Naive thymus-derived CD8-positive, alpha-beta T cell (primary cell): ENCODE results near the gene ZSCAN9. TPM values are rescaled to one million over a fixed set of nuclear protein-coding genes. Genes with fewer than 3 reads are reported as not detected.

Experiments used
- ATAC-seq, 2 donors: fragments of 150-1000 bp; cut with Tn5 transposase in 1 of 2; sonication (Bioruptor Pico), chemical (Tn5 transposase) in 1 of 2; 1 replicate in 1 of 2; 2 replicates in 1 of 2; pipeline ENCODE4 v1.10.0; 2021; ENCODE audit warnings: mild to moderate bottlenecking in 2 of 2, moderate library complexity in 2 of 2
- POLR2A ChIA-PET: fragments of 350-600 bp; sonication (Branson Sonifier 250); formaldehyde crosslinking; loops from one replicate; lab custom pipeline; 2021; ENCODE audit warnings: antibody characterized with exemption; lab: Charles Lee
- DNase-seq, 10 donors: peaks; one replicate each; pipeline versions ENCODE4 v3.0.0 to v3.0.0-alpha.2; 2020 to 2022
- H3K27ac Mint-ChIP-seq, 10 donors: one replicate each; pipeline ENCODE4 v1.8.0; 2020 to 2022; ENCODE audit warnings: mild to moderate bottlenecking in 10 of 10, mixed read lengths in 10 of 10, moderate library complexity in 4 of 10, inconsistent platforms in 1 of 10
- H3K27me3 Mint-ChIP-seq, 5 donors: one replicate each; pipeline ENCODE4 v1.8.0; 2021 to 2022; ENCODE audit warnings: mixed read lengths in 5 of 5
- H3K36me3 Mint-ChIP-seq, 3 donors: one replicate each; pipeline ENCODE4 v1.8.0; 2020 to 2022; ENCODE audit warnings: mixed read lengths in 3 of 3, mild to moderate bottlenecking in 2 of 3, inconsistent platforms in 1 of 3
- H3K4me1 Mint-ChIP-seq, 4 donors: one replicate each; pipeline ENCODE4 v1.8.0; 2021 to 2022; ENCODE audit warnings: mixed read lengths in 4 of 4
- H3K4me3 Mint-ChIP-seq, 10 donors: one replicate each; pipeline ENCODE4 v1.8.0; 2020 to 2022; ENCODE audit warnings: mild to moderate bottlenecking in 10 of 10, mixed read lengths in 10 of 10, moderate library complexity in 6 of 10, inconsistent platforms in 1 of 10
- H3K9me3 Mint-ChIP-seq, 9 donors: one replicate each; pipeline ENCODE4 v1.8.0; 2020 to 2022; ENCODE audit warnings: mixed read lengths in 9 of 9, mild to moderate bottlenecking in 3 of 9, inconsistent platforms in 1 of 9, moderate library complexity in 1 of 9
- polyA plus RNA-seq, 3 donors: library from polyadenylated mRNA; unstranded; fragments of 300-500 nt; fragmentation: Illumina TruSeq; gene quantifications; one replicate each; pipeline ENCODE4 v1.2.3, GENCODE V29; 2021
- total RNA-seq, 8 experiments: library from RNA in 2 of 8; stranded (reverse) in 2 of 8; gene quantifications; one replicate each; pipeline ENCODE4 v1.2.3 and lab custom pipeline; 2021 to 2026

ZSCAN9 gene
- total and polyA plus RNA-seq, 5 experiments from 2014 or later: 0.86 to 4.8 (median 2.6) TPM

DNA sequence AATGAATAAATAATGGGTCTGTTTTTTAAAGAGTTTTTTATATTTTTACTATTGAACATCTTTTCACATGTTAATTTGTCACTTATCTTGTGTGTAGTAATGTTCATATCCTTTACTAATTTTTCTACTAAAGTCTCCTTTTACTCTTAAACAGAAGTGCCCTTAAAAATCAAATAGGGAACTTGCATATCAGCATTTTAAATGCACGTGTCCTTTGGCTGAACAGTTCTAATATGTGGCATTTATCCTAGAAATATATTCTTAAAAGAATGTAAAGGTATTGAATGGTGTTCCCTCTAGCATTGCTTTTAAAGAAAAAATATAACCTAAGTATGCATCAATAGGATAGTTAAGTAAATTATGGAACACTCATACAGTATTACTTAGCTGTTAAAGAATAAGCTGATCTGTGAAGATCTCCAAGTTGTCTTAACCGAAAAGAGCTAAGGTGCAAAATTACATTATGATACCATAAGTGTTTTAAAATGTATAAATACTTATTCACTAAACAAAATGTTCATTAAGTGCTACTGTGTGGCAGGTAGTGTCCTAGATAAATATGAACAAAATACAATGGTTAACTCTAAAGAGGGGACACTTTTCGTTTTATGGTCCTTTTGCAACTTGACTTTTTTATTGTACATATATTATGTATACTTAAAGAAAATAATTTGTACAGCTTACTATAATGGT is 55.7 kb downstream of the ZSCAN9 start:
- Mint-ChIP-seq H3K36me3 (peaks cover 19 to 24% (median 20%) of the 10 kb centered on the region in 3 donors), H3K4me1 (peaks cover 9 to 14% (median 12%) of the 10 kb centered on the region in 4 donors), H3K27me3 (peaks cover 17 to 32% (median 18%) of the 10 kb centered on the region in 5 donors), H3K4me3 (peak overlapping the region; percentile 75 to 90 (median 80)), H3K9me3 (peaks cover 0 to 14% (median 0%) of the 10 kb centered on the region in 9 donors), H3K27ac (peak overlapping the region in 1 of 10 donors; percentile 8)
- DNase-seq: no peak
- POLR2A ChIA-PET: interaction anchor here (1.4 kb wide), 1 partner anchor 14 kb away, joined by 7 read pairs; the partner anchor contains the start of gene ZSCAN26
- ATAC-seq: no peak

- peak within 1 kb of the TSS in 4 of 10 donors; percentile 8 to 80 (median 65) for H3K27ac Mint-ChIP-seq
- POLR2A ChIA-PET: interaction anchor here (1.4 kb wide), 1 partner anchor 15 kb away, joined by 7 read pairs; the partner anchor contains the start of gene ZSCAN26
- peak within 1 kb of the TSS; percentile 75 to 90 (median 82) for H3K4me3 Mint-ChIP-seq
These were observed 56.4 kb downstream of the ZSCAN9 start, which contains the start of gene PGBD1 for GRCh38 chr6:28281288-28282064. Gene PGBD1, plus strand, starts transcription at chr6:28281572. Its CDS starts 2,242 bp downstream, at chr6:28283814.

DNA sequence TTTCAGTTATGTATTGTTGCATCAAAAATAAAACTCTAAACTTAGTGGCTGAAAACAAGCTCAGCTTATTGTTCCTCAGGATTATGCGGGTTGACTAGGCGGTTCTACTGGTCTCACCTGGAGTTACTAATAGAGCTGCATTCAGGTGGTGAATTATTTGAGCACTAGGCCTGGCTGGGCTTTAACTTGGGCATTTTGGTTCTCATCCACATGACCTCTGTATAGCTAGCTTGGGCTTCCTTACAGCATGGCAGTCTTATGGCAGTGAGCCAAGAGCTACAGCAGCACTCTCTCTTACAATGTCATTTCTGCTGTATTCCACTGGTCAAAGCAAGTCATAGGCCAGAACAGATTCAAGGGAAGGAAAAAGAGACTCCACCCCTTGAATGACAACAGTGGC is 57.9 kb downstream of the ZSCAN9 start:
- no peak overlapping the region for H3K27ac Mint-ChIP-seq
- POLR2A ChIA-PET: interaction anchor here (0.5 kb wide), 1 partner anchor 142 kb away, joined by 3 read pairs; no protein-coding TSS in a partner anchor

More at GRCh38 chr6:28281288-28282064, 56.4 kb downstream of the ZSCAN9 start, which contains the start of gene PGBD1:
- DNase-seq: peak; percentile 6 to 65 (median 39)
- peak; percentile 91 to 95 for ATAC-seq
- Mint-ChIP-seq H3K27me3 (peaks cover 18 to 32% (median 18%) of the 10 kb centered on the region in 5 donors), H3K9me3 (peaks cover 0 to 7% (median 0%) of the 10 kb centered on the region in 9 donors), H3K36me3 (peaks cover 13 to 17% (median 14%) of the 10 kb centered on the region in 3 donors), H3K4me1 (peaks cover 9 to 14% (median 12%) of the 10 kb centered on the region in 4 donors)

More for the DNA sequence above, 57.9 kb downstream of the ZSCAN9 start:
- peaks cover 6 to 8% (median 7%) of the 10 kb centered on the region in 3 donors for H3K36me3 Mint-ChIP-seq
- peaks cover 0 to 7% (median 0%) of the 10 kb centered on the region in 9 donors for H3K9me3 Mint-ChIP-seq
- H3K4me1 Mint-ChIP-seq: peaks cover 9 to 14% (median 12%) of the 10 kb centered on the region in 4 donors
- no peak for DNase-seq
- H3K27me3 Mint-ChIP-seq: peaks cover 18 to 36% (median 22%) of the 10 kb centered on the region in 5 donors
- no peak for ATAC-seq
- peak overlapping the region in 1 of 10 donors; percentile 14 for H3K4me3 Mint-ChIP-seq

Other genes with a start within 250 kb of the ZSCAN9 start
- gene ZNF165, start 144.7 kb upstream of the ZSCAN9 start, total RNA-seq: 1 to 10 TPM in 1 of 2 experiments, under 1 TPM in 1; 0.83 to 1.0 TPM
- gene ZNF165, start 144.7 kb upstream of the ZSCAN9 start, polyA plus RNA-seq: 1 to 10 TPM in 1 of 3 donors, under 1 TPM in 2; 0.44 to 1.3 (median 0.90) TPM
- gene ZSCAN16, start 100.7 kb upstream of the ZSCAN9 start, total RNA-seq: 10 to 100 TPM; 13.9 TPM
- gene ZSCAN16, start 100.7 kb upstream of the ZSCAN9 start, polyA plus RNA-seq: 10 to 100 TPM in 2 of 3 donors, 1 to 10 TPM in 1; 6.0 to 13.2 (median 11.5) TPM
- 10 to 100 TPM; 41.2 to 45.0 TPM for gene ZKSCAN8, start 83.4 kb upstream of the ZSCAN9 start, total RNA-seq
- 1 to 10 TPM in 2 of 3 donors, under 1 TPM in 1; 0.19 to 2.6 (median 1.1) TPM for gene ZKSCAN8, start 83.4 kb upstream of the ZSCAN9 start, polyA plus RNA-seq
- gene ZKSCAN4, start 27.0 kb downstream of the ZSCAN9 start, total RNA-seq: 10 to 100 TPM; 10.5 to 11.4 TPM
- 1 to 10 TPM; 3.4 to 7.1 (median 4.1) TPM for gene ZKSCAN4, start 27.0 kb downstream of the ZSCAN9 start, polyA plus RNA-seq
- gene NKAPL, start 34.0 kb downstream of the ZSCAN9 start, total RNA-seq: 1 to 10 TPM; 1.2 to 1.7 TPM
- gene NKAPL, start 34.0 kb downstream of the ZSCAN9 start, polyA plus RNA-seq: under 1 TPM in 1 of 3 donors, not detected in 2; 0.26 TPM
- gene ZSCAN26, start 41.9 kb downstream of the ZSCAN9 start, total RNA-seq: 10 to 100 TPM; 22.0 to 26.8 TPM
- gene ZSCAN26, start 41.9 kb downstream of the ZSCAN9 start, polyA plus RNA-seq: 10 to 100 TPM; 14.3 to 16.1 (median 14.7) TPM
- gene PGBD1, start 56.3 kb downstream of the ZSCAN9 start, total RNA-seq: 1 to 10 TPM; 2.4 to 2.5 TPM
- 1 to 10 TPM in 1 of 3 donors, under 1 TPM in 2; 0.45 to 1.2 (median 0.87) TPM for gene PGBD1, start 56.3 kb downstream of the ZSCAN9 start, polyA plus RNA-seq
- 1 to 10 TPM; 1.8 to 2.8 TPM for gene ZSCAN31, start 110.9 kb downstream of the ZSCAN9 start, total RNA-seq
- 1 to 10 TPM in 1 of 3 donors, under 1 TPM in 2; 0.79 to 1.0 (median 0.98) TPM for gene ZSCAN31, start 110.9 kb downstream of the ZSCAN9 start, polyA plus RNA-seq
- 10 to 100 TPM in 1 of 2 experiments, 1 to 10 TPM in 1; 8.7 to 11.1 TPM for gene ZKSCAN3, start 124.7 kb downstream of the ZSCAN9 start, total RNA-seq
- 1 to 10 TPM in 2 of 3 donors, under 1 TPM in 1; 0.81 to 4.0 (median 2.0) TPM for gene ZKSCAN3, start 124.7 kb downstream of the ZSCAN9 start, polyA plus RNA-seq
- gene ZSCAN12, start 174.5 kb downstream of the ZSCAN9 start, total RNA-seq: 10 to 100 TPM; 11.4 to 11.5 TPM
- 1 to 10 TPM; 1.8 to 3.8 (median 3.3) TPM for gene ZSCAN12, start 174.5 kb downstream of the ZSCAN9 start, polyA plus RNA-seq
- 1 to 10 TPM; 2.8 to 3.3 TPM for gene ZSCAN23, start 218.2 kb downstream of the ZSCAN9 start, total RNA-seq
- 1 to 10 TPM in 2 of 3 donors, under 1 TPM in 1; 0.76 to 1.7 (median 1.1) TPM for gene ZSCAN23, start 218.2 kb downstream of the ZSCAN9 start, polyA plus RNA-seq